Right ventricle myocardium inferior (tissue), 1 donor: Measurements from ENCODE around the gene MACF1. TPM values are rescaled to one million over a fixed set of nuclear protein-coding genes. Genes with fewer than 3 reads are reported as not detected.

ENCODE experiments used
- ATAC-seq: fragments of 200-7000 bp; cut with Tn5 transposase; one replicate; pipeline ENCODE4 v1.9.1; 2020; ENCODE audit warnings: mild to moderate bottlenecking, moderate library complexity
- DNase-seq: peaks from one replicate; pipeline ENCODE4 v3.0.0; 2021; ENCODE audit errors: missing footprints
- intact Hi-C: fragments of 100-400 bp; cut with DNase I; formaldehyde crosslinking; loops from one replicate; pipeline ENCODE4 v1.11.0; 2022
- total RNA-seq: library from RNA; stranded (reverse); fragmentation: NEBNext Ultra II Directional; extraction: Animal tissue kit (Norgen Biotek cat#: 25700); gene quantifications from one replicate; pipeline ENCODE4 v1.2.1, GENCODE V29; 2021
- donor health status: DM: no; HTN: yes; CAD: no; lungs with severe emphysema.

MACF1 gene
- total RNA-seq, 1 donor from 2014 or later: 217 TPM

GRCh38 chr1:39363267-39363666 is 158.8 kb downstream of the MACF1 start:
- intact Hi-C loops: no loop called here
- no peak for DNase-seq
- no peak for ATAC-seq

DNA sequence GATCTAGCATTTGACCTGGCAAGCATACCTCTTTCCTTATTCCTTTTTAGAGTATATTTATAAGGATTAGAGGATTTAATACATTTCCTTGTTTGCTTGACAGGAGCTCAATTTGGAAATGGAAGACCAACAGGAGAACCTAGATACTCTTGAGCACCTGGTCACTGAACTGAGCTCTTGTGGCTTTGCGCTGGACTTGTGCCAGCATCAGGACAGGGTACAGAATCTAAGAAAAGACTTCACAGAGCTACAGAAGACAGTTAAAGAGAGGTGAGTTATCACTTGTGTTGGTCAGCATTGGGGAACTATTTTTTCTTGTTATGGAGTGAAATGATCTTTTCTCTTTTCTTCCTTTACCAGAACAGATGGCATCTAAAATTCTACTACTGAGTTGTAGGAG is 163.6 kb downstream of the MACF1 start:
- intact Hi-C loops: no loop called here
- no peak for DNase-seq
- no peak for ATAC-seq

DNA sequence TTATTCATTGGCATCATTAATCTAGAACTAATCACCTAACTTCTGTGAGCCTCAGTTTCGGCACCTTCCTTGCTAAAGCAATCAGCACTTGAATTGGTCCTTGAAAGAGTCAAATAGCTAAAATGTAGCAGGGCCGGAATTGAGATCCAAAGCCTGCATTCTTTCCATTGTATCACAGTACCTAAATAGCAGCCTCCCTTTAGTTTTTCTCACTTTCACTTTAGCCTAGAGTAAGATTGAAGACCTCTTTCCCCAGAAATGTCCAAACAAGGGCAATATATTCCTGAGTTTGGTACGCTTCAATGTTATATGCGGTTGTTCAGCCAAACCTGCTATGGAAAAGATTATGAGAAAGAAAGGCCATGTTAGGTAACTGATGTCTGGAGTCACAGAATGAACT is 165.1 kb downstream of the MACF1 start:
- ATAC-seq (no peak), DNase-seq (no peak)
- intact Hi-C loops: no loop called here

DNA sequence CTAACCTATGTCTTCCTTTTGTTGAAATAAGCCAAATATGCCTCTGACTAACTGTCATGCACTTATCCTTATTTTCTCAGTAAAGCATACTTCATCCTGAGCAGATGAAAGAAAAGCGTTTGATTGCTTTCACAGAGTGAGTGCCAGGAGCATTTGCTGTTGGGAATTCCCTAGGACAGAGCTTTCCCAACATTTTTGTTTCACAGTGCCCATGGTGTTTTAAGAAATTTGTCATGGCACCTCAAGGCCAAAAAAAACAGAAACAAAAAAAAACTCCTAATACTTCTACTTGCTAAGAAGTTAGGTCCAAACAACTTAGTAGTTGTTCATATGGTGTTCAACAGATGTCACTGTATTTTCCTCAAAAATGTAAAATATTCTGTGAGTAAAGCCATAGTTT is 166.1 kb downstream of the MACF1 start:
- DNase-seq: no peak
- intact Hi-C loops: no loop called here
- ATAC-seq: no peak

DNA sequence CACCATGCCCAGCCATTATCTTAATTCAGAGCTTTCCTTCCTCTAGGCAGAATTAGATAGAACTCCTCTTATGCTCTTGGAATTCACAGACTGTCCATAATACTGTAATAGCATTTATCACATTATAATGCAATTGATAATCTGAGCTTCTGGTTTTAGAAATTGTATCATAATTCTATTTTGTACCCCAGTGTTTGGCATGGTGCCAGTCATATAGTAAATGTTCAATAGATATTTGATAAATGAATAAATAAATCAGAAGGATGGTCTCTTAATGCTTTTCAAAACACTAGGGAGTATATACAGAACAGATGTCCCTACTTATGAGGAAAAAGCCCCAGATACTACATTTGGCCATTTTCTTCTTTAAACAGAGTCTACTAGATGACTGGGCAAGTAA is 167.6 kb downstream of the MACF1 start:
- ATAC-seq (no peak), DNase-seq (no peak)
- intact Hi-C loops: no loop called here

GRCh38 chr1:39376656-39377055 is 172.2 kb downstream of the MACF1 start:
- no peak for DNase-seq
- intact Hi-C loops: no loop called here
- no peak for ATAC-seq

GRCh38 chr1:39378377-39378776 is 173.9 kb downstream of the MACF1 start:
- ATAC-seq (no peak), DNase-seq (no peak)
- intact Hi-C loops: no loop called here

DNA sequence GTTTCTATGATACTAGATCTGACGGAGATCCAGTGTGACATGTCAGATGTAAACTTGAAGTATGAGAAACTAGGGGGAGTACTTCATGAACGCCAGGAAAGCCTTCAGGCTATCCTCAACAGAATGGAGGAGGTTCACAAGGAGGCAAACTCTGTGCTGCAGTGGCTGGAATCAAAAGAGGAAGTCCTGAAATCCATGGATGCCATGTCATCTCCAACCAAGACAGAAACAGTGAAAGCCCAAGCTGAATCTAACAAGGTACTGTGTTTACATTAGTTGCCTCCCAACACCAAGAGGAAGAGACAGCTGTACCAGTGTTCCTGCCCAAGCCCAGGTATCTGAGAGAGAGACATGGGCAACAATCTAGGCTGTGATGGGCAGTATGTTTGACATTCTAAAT is 174.7 kb downstream of the MACF1 start:
- intact Hi-C loops: no loop called here
- no peak for ATAC-seq

GRCh38 chr1:39380036-39380435 is 175.5 kb downstream of the MACF1 start:
- intact Hi-C loops: loop anchor here (10.0 kb wide), 1 partner anchor 55 kb away; no protein-coding TSS in a partner anchor
- DNase-seq (no peak), ATAC-seq (no peak)

More for the DNA sequence above, 174.7 kb downstream of the MACF1 start:
- DNase-seq: no peak

DNA sequence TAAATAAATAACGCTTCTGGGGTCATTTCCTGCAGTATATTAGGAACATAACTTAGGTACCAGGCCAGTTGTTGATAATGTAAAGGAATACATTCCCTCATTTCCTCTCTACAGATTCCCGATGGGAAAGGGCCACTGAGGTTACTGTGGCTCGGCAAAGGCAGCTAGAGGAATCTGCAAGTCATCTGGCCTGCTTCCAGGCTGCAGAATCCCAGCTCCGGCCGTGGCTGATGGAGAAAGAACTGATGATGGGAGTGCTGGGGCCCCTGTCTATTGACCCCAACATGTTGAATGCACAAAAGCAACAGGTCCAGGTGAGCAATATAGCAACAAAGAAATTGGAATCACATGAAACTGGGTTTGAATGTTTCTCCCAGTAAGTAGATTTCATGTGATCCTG is 177.3 kb downstream of the MACF1 start:
- ATAC-seq: no peak
- DNase-seq: no peak
- intact Hi-C loops: loop anchor here (10.0 kb wide), 1 partner anchor 53 kb away; no protein-coding TSS in a partner anchor

DNA sequence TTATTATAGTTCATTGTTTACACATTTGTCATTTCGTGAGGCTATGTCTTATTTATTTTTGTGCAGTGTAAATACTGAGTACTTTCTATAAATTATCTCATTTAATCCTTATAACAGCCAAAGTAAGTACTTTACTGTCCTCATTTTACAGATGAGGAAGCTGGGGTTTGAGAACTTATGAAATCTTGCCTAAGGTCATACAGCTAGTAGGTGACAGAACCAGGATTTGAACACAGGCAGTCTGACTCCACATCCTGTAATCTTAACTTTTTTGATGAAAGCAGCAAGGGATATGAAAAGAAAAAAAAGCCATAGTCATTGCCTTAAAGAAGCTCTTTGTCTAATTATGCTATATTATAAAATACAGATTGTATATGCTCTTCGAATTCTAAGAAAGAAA is 179.8 kb downstream of the MACF1 start:
- ATAC-seq: no peak
- no peak for DNase-seq
- intact Hi-C loops: loop anchor here (10.0 kb wide), 1 partner anchor 50 kb away; no protein-coding TSS in a partner anchor

GRCh38 chr1:39385067-39385988 is 180.8 kb downstream of the MACF1 start:
- intact Hi-C loops: loop anchor here (10.0 kb wide), 1 partner anchor 49 kb away; no protein-coding TSS in a partner anchor
- DNase-seq (no peak), ATAC-seq (peak; percentile 83)

DNA sequence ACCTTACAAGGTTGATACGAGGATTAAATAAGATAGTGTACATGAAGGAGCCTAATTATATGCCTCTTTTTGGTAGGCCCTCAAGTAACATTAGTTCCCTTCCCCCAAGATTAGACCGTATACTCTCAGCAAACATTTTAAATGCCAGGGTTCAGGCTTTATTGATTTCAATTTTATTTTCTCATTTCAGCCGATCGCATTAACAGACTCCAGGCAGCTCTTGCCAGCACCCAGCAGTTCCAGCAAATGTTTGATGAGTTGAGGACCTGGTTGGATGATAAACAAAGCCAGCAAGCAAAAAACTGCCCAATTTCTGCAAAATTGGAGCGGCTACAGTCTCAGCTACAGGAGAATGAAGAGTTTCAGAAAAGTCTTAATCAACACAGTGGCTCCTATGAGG is 182.5 kb downstream of the MACF1 start:
- ATAC-seq (no peak), DNase-seq (no peak)
- intact Hi-C loops: loop anchor here (10.0 kb wide), 1 partner anchor 48 kb away; no protein-coding TSS in a partner anchor

GRCh38 chr1:39387452-39387851 is 183.0 kb downstream of the MACF1 start:
- intact Hi-C loops: loop anchor here (10.0 kb wide), 1 partner anchor 47 kb away; no protein-coding TSS in a partner anchor
- no peak for ATAC-seq
- DNase-seq: no peak

GRCh38 chr1:39391691-39392679 is 187.5 kb downstream of the MACF1 start:
- peak; percentile 87 for ATAC-seq
- DNase-seq: no peak
- intact Hi-C loops: no loop called here

- ATAC-seq: no peak
- intact Hi-C loops: no loop called here
Observed at GRCh38 chr1:39392851-39393573, 188.5 kb downstream of the MACF1 start.

DNA sequence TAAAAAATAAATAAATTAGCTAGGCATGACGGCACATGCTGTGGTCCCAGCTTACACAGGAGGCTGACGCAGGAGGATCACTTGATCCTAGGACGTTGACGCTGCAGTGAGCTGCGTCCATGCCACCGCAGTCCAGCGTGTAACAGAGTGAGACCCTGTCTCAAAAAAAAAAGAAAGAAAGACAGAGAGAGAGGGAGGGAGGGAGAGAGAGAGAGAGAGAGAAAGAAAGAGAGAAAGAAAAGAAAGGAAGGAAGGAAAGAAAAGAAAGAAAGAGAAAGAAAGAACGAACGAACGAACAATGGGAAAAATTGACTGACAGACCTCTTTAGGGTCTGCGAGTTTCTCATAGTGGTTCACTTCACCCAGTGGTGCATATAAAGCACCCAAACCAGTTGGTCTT is 189.2 kb downstream of the MACF1 start:
- ATAC-seq (no peak), DNase-seq (no peak)
- intact Hi-C loops: loop anchor here (2.0 kb wide), 1 partner anchor 15 kb away; no protein-coding TSS in a partner anchor

More at GRCh38 chr1:39392851-39393573, 188.5 kb downstream of the MACF1 start:
- DNase-seq: no peak

GRCh38 chr1:39394059-39394458 is 189.6 kb downstream of the MACF1 start:
- intact Hi-C loops: loop anchor here (2.0 kb wide), 1 partner anchor 15 kb away; no protein-coding TSS in a partner anchor
- ATAC-seq (no peak), DNase-seq (no peak)
